Liver (tissue), 3 donors: Measurements from ENCODE around the gene ADH4.

ENCODE experiments used
- ATF3 ChIP-seq: IDR thresholded peaks from 2 replicates; pipeline ENCODE4 v1.6.1; 2016; ENCODE audit warnings: antibody characterized with exemption
- EGR1 ChIP-seq, 2 donors: IDR thresholded peaks; 2 replicates each; pipeline ENCODE4 v1.6.1; 2016 to 2018; ENCODE audit warnings: antibody characterized with exemption in 2 of 2, low read depth in 2 of 2
- GABPA ChIP-seq, 2 donors: IDR thresholded peaks in 1 of 2; conservative IDR thresholded peaks in 1 of 2; 2 replicates each; pipeline ENCODE4 v1.6.1; 2016; ENCODE audit warnings: antibody characterized with exemption in 2 of 2, mild to moderate bottlenecking in 1 of 2, moderate library complexity in 1 of 2
- HNF4A ChIP-seq, 2 donors: conservative IDR thresholded peaks; 2 replicates each; pipeline ENCODE4 v1.6.1; 2016; ENCODE audit warnings: antibody characterized with exemption in 2 of 2, mild to moderate bottlenecking in 2 of 2
- MAX ChIP-seq: IDR thresholded peaks from 2 replicates; pipeline ENCODE4 v1.6.1; 2016; ENCODE audit warnings: antibody characterized with exemption
- NR2F2 ChIP-seq: IDR thresholded peaks from 2 replicates; pipeline ENCODE4 v1.6.1; 2016; ENCODE audit warnings: antibody characterized with exemption
- RAD21 ChIP-seq, 2 donors: IDR thresholded peaks; 2 replicates each; pipeline ENCODE4 v1.6.1; 2016; ENCODE audit warnings: antibody characterized with exemption in 2 of 2, mild to moderate bottlenecking in 2 of 2
- REST ChIP-seq: IDR thresholded peaks from 2 replicates; pipeline ENCODE4 v1.6.1; 2016; ENCODE audit warnings: antibody characterized with exemption, mild to moderate bottlenecking
- SP1 ChIP-seq: IDR thresholded peaks from 2 replicates; pipeline ENCODE4 v1.6.1; 2018; ENCODE audit warnings: antibody characterized with exemption, mild to moderate bottlenecking
- TAF1 ChIP-seq: conservative IDR thresholded peaks from 2 replicates; pipeline ENCODE4 v1.6.1; 2016; ENCODE audit warnings: antibody characterized with exemption, mild to moderate bottlenecking
- YY1 ChIP-seq: IDR thresholded peaks from 2 replicates; pipeline ENCODE4 v1.6.1; 2016; ENCODE audit warnings: antibody characterized with exemption, mild to moderate bottlenecking
- TF ChIP-seq, protein P1 (sequence below): fragments of 150-350 bp; IDR thresholded peaks from 2 replicates; pipeline ENCODE4 v1.5.1; 2017; ENCODE audit warnings: improper control_type of control experiment, low read depth, low read length; ENCODE audit not compliant: missing input control
- donor health status: healthy.
- donor health status: healthy.

DNA sequence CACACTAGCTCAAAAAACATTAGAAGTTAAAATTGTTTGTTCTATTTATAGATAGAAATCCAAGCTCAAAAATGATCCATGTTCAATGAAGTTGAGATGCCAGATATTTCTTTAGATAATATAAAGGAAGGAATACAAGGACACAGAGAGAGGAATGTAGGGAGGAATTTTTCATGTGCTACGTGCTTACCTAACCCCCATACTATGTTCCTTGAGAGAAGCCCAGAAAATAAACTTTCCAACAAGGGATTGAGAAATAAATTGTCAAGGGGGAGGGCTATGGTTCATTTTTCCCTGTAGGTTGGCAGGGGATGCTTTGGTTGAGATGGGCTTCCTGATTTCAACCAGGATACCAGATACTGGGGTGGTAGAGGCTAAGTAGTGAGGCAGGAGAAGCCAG is 39.9 kb downstream of the ADH4 start:
- TF ChIP-seq REST (no peak), YY1 (no peak), RAD21 (IDR thresholded peaks at IDR 0.05) (no peak), GABPA (IDR thresholded peaks at IDR 0.05 in 1 of 2, conservative IDR thresholded peaks at IDR 0.05 in 1 of 2) (no peak), ATF3 (no peak), MAX (no peak), SP1 (no peak), NR2F2 (no peak), EGR1 (IDR thresholded peaks at IDR 0.05; ENCODE audit: low read depth in 2 of 2) (no peak), TAF1 (no peak), HNF4A (conservative IDR thresholded peaks at IDR 0.05) (no peak)
- TF ChIP-seq, protein P1, sequence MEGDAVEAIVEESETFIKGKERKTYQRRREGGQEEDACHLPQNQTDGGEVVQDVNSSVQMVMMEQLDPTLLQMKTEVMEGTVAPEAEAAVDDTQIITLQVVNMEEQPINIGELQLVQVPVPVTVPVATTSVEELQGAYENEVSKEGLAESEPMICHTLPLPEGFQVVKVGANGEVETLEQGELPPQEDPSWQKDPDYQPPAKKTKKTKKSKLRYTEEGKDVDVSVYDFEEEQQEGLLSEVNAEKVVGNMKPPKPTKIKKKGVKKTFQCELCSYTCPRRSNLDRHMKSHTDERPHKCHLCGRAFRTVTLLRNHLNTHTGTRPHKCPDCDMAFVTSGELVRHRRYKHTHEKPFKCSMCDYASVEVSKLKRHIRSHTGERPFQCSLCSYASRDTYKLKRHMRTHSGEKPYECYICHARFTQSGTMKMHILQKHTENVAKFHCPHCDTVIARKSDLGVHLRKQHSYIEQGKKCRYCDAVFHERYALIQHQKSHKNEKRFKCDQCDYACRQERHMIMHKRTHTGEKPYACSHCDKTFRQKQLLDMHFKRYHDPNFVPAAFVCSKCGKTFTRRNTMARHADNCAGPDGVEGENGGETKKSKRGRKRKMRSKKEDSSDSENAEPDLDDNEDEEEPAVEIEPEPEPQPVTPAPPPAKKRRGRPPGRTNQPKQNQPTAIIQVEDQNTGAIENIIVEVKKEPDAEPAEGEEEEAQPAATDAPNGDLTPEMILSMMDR = no peak
